HG03108 (cell line): ENCODE results near the gene BPIFB3.
"Not testable (repeated sequence)": the region's sequence is repeated elsewhere in the genome, so short reads cannot be mapped to it uniquely, and the experiment has no call there.

Experiments
- ATAC-seq: cut with Tn5 transposase; IDR thresholded peaks from one replicate; pipeline ENCODE4 v1.9.1; 2021; ENCODE audit warnings: moderate library complexity; ENCODE audit not compliant: unreplicated experiment

BPIFB3 gene

GRCh38 chr20:33112547-33113386 lies 59.1 kb downstream of the BPIFB3 start:
- ATAC-seq, result no peak

- no peak for ATAC-seq
These were observed 59.7 kb downstream of the BPIFB3 start for GRCh38 chr20:33113387-33113908.

GRCh38 chr20:33115501-33115900 lies 61.8 kb downstream of the BPIFB3 start:
- not testable (repeated sequence) for ATAC-seq

- no peak for ATAC-seq
These were observed 66.3 kb downstream of the BPIFB3 start for GRCh38 chr20:33119725-33120720.

- no peak for ATAC-seq
These were observed 67.2 kb downstream of the BPIFB3 start for GRCh38 chr20:33120934-33121333.

GRCh38 chr20:33122297-33122696 lies 68.6 kb downstream of the BPIFB3 start:
- ATAC-seq, result not testable (repeated sequence)
